H1 (cell line): ENCODE results near the gene FCN3. TPM values are rescaled to one million over a fixed set of nuclear protein-coding genes. Genes with fewer than 3 reads are reported as not detected.

Source experiments
- CBX5 ChIP-seq: fragments of 300-800, 300-1000 bp; sonication (generic); IDR thresholded peaks from 2 replicates; pipeline ENCODE4 v1.7.1; 2016; ENCODE audit warnings: antibody characterized with exemption, low read length, low read depth
- SAP30 ChIP-seq: fragments of 300-600 bp; sonication (generic); IDR thresholded peaks from 2 replicates; pipeline ENCODE4 v1.7.1; 2012; ENCODE audit warnings: low read length, moderate library complexity, mild to moderate bottlenecking, inconsistent platforms; ENCODE audit not compliant: insufficient read depth, insufficient replicate concordance
- SIN3A ChIP-seq, 2 experiments: IDR thresholded peaks in 1 of 2; conservative IDR thresholded peaks in 1 of 2; 2 replicates each; pipeline ENCODE4 v1.6.1; 2011 to 2012; ENCODE audit warnings: low read length in 2 of 2, improper control_type of control experiment in 1 of 2, low read depth in 1 of 2, mild to moderate bottlenecking in 1 of 2
- polyA plus RNA-seq, 7 experiments: library from polyadenylated mRNA; depleted of rRNA in 3 of 7; stranded (reverse) in 5 of 7; unstranded in 2 of 7; fragments of >200 nt in 5 of 7; fragments of 200-250 nt in 2 of 7; gene quantifications; 1 replicate in 5 of 7; 2 replicates in 1 of 7; 4 replicates in 1 of 7; pipeline versions ENCODE4 v1.2.1 to v1.2.3, GENCODE V29; 2011 to 2013; ENCODE audit warnings: missing spikeins in 2 of 7, mixed read lengths in 2 of 7
- total RNA-seq: library from RNA; stranded (reverse); fragmentation: NEBNext Ultra II Directional; extraction: Animal tissue kit (Norgen Biotek cat#: 25700); gene quantifications from 2 replicates; pipeline ENCODE4 v1.2.1, GENCODE V29; 2021

FCN3 gene
- total and polyA plus RNA-seq, 2 of the 8 experiments (the other 6 are each of a cell fraction or from before 2014, with no cell fraction given), result 0.30 to 0.57 TPM

- TF ChIP-seq SIN3A (conservative IDR thresholded peaks at IDR 0.05 in 1 of 2, IDR thresholded peaks at IDR 0.05 in 1 of 2; ENCODE audit: low read depth in 1 of 2, low read length in 2 of 2), result no peak
- no peak for TF ChIP-seq CBX5
- TF ChIP-seq SAP30, result no peak
- TF ChIP-seq, all 59 proteins: peak for 0
Measured at GRCh38 chr1:27413004-27413403, 38.4 kb upstream of the FCN3 start (continued).
